ENCODE measurements around the gene LINC01488. TPM values are rescaled to one million over a fixed set of nuclear protein-coding genes. Genes with fewer than 3 reads are reported as not detected.

The LINC01488 gene
- total and polyA plus RNA-seq, 10 of the 15 experiments (the other 5 are each of a cell fraction or from before 2014, with no cell fraction given): not detected

DNA sequence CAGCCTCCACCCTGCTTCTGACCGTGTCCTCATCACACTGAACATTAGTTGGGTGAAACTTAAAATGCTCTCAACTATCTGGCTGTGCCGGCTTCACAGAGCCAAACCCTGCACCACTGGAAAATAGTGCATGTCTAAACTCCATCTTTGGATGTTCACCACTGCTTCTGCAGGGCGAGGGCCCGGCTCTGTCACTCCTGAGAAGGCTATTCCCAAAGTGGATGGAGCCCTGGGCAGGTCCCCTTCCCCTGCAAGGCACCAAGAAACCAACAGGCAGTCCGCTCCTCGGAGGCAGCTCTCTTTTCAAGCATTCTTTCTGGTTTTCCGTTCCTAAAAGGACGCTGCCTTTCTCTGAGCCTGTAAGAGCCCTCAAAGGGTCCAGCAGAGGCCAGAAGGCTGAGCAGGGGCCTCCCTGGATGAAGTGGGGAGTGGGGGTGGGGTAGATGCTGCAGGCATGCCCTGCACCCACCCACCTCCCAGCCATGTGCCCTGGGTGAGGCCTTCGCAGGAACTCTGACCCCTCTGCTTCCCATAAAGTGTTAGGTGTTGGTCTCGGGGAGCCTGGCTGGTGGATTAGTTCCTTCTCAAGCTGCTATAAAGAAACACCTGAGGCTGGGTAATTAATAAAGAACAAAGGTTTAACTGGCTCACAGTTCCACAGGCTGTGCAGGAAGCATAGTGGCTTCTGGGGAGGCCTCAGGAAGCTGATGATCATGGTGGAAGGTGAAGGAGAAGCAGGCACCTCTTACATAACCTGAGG lies 23.3 kb downstream of the LINC01488 start:
- DNase-seq (ENCODE audit: low read depth, low spot score): no peak
- no TSS peak for BruUV-seq (replicated peaks)
- WGBS (ENCODE audit: insufficient coverage, insufficient replicate concordance, low lambda C conversion rate, missing lambda C conversion rate): 52% methylated on average over 10 of the region's 10 CpGs
- TF ChIP-seq NKRF (conservative IDR thresholded peaks at IDR 0.05) (no peak), NR2F1 (conservative IDR thresholded peaks at IDR 0.05) (no peak), MYB (IDR thresholded peaks at IDR 0.05; ENCODE audit: borderline replicate concordance, low read depth, low read length) (no peak), IKZF1 (conservative IDR thresholded peaks at IDR 0.05) (no peak), PAX5 (IDR thresholded peaks at IDR 0.05; ENCODE audit: borderline replicate concordance, low read depth, low read length) (no peak), NFXL1 (IDR thresholded peaks at IDR 0.05; ENCODE audit: borderline replicate concordance) (no peak), EP300 (IDR thresholded peaks at IDR 0.05; ENCODE audit: borderline replicate concordance in 1 of 2, control insufficient read depth in 1 of 2, low read depth in 2 of 2, low read length in 2 of 2) (no peak), SMAD1 (IDR thresholded peaks at IDR 0.05; ENCODE audit: low read depth, partially characterized antibody) (no peak), FOXK2 (IDR thresholded peaks at IDR 0.05) (no peak), SUZ12 (IDR thresholded peaks at IDR 0.05; ENCODE audit: unreplicated experiment) (no peak)
- TF ChIP-seq, protein P1, sequence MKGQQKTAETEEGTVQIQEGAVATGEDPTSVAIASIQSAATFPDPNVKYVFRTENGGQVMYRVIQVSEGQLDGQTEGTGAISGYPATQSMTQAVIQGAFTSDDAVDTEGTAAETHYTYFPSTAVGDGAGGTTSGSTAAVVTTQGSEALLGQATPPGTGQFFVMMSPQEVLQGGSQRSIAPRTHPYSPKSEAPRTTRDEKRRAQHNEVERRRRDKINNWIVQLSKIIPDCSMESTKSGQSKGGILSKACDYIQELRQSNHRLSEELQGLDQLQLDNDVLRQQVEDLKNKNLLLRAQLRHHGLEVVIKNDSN (IDR thresholded peaks at IDR 0.05; ENCODE audit: borderline replicate concordance, extremely low read length, insufficient read depth, low read depth, low read length): no peak
- TF ChIP-seq, protein P2, sequence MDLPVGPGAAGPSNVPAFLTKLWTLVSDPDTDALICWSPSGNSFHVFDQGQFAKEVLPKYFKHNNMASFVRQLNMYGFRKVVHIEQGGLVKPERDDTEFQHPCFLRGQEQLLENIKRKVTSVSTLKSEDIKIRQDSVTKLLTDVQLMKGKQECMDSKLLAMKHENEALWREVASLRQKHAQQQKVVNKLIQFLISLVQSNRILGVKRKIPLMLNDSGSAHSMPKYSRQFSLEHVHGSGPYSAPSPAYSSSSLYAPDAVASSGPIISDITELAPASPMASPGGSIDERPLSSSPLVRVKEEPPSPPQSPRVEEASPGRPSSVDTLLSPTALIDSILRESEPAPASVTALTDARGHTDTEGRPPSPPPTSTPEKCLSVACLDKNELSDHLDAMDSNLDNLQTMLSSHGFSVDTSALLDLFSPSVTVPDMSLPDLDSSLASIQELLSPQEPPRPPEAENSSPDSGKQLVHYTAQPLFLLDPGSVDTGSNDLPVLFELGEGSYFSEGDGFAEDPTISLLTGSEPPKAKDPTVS (IDR thresholded peaks at IDR 0.05; ENCODE audit: low read depth, low read length): no peak
- TF ChIP-seq, protein P3, sequence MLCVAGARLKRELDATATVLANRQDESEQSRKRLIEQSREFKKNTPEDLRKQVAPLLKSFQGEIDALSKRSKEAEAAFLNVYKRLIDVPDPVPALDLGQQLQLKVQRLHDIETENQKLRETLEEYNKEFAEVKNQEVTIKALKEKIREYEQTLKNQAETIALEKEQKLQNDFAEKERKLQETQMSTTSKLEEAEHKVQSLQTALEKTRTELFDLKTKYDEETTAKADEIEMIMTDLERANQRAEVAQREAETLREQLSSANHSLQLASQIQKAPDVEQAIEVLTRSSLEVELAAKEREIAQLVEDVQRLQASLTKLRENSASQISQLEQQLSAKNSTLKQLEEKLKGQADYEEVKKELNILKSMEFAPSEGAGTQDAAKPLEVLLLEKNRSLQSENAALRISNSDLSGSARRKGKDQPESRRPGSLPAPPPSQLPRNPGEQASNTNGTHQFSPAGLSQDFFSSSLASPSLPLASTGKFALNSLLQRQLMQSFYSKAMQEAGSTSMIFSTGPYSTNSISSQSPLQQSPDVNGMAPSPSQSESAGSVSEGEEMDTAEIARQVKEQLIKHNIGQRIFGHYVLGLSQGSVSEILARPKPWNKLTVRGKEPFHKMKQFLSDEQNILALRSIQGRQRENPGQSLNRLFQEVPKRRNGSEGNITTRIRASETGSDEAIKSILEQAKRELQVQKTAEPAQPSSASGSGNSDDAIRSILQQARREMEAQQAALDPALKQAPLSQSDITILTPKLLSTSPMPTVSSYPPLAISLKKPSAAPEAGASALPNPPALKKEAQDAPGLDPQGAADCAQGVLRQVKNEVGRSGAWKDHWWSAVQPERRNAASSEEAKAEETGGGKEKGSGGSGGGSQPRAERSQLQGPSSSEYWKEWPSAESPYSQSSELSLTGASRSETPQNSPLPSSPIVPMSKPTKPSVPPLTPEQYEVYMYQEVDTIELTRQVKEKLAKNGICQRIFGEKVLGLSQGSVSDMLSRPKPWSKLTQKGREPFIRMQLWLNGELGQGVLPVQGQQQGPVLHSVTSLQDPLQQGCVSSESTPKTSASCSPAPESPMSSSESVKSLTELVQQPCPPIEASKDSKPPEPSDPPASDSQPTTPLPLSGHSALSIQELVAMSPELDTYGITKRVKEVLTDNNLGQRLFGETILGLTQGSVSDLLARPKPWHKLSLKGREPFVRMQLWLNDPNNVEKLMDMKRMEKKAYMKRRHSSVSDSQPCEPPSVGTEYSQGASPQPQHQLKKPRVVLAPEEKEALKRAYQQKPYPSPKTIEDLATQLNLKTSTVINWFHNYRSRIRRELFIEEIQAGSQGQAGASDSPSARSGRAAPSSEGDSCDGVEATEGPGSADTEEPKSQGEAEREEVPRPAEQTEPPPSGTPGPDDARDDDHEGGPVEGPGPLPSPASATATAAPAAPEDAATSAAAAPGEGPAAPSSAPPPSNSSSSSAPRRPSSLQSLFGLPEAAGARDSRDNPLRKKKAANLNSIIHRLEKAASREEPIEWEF (IDR thresholded peaks at IDR 0.05; ENCODE audit: insufficient replicate concordance, low read depth, low read length): no peak

More for the DNA sequence above, 23.3 kb downstream of the LINC01488 start:
- RAD21 ChIA-PET (ENCODE audit: unreplicated experiment): no interaction called here
- in situ Hi-C loops (cut with MboI) (no loop called here), intact Hi-C loops (cut with micrococcal nuclease; ENCODE audit: unreplicated experiment) (no loop called here)
- Histone ChIP-seq H2AFZ (ENCODE audit: control insufficient read depth, low read depth, low read length) (no peak overlapping the region), H3K4me2 (ENCODE audit: control insufficient read depth, insufficient read depth) (no peak overlapping the region), H3K9ac (ENCODE audit: control insufficient read depth, insufficient read depth, low read length) (no peak overlapping the region), H3K9me3 (replicated peaks; ENCODE audit: control insufficient read depth, insufficient read depth, low read length) (no peaks in the 10 kb centered on the region; the same call in 2 of the 3 replicates), H4K20me1 (ENCODE audit: control insufficient read depth, insufficient read depth) (no peaks in the 10 kb centered on the region), H3K27ac (ENCODE audit: control insufficient read depth, insufficient read depth) (no peak overlapping the region), H3K79me2 (ENCODE audit: control insufficient read depth, insufficient read depth, low read length) (no peaks in the 10 kb centered on the region), H3K27me3 (replicated peaks in 1 of 2; ENCODE audit: control insufficient read depth in 2 of 2, insufficient read depth in 2 of 2, low read length in 1 of 2) (no peaks in the 10 kb centered on the region; a peak in 1 of 4 replicates), H3K36me3 (ENCODE audit: control insufficient read depth in 2 of 2, insufficient read depth in 2 of 2, low read length in 1 of 2) (no peaks in the 10 kb centered on the region), H3K4me1 (ENCODE audit: control insufficient read depth, insufficient read depth, low read length) (no peaks in the 10 kb centered on the region), H3K4me3 (no peak overlapping the region)
- SMC1A ChIA-PET (ENCODE audit: uncharacterized antibody, unreplicated experiment): no interaction called here
- POLR2A ChIA-PET: no interaction called here
- no peak for ATAC-seq
- CTCF ChIA-PET: no interaction called here
- FAIRE-seq: no peak
